Left cardiac atrium (tissue), 4 donors: Measurements from ENCODE around the gene HSPA6. TPM values are rescaled to one million over a fixed set of nuclear protein-coding genes. Genes with fewer than 3 reads are reported as not detected.
"Not testable (repeated sequence)": the region's sequence is repeated elsewhere in the genome, so short reads cannot be mapped to it uniquely, and the experiment has no call there.

ENCODE experiments used
- ATAC-seq, 2 donors: fragments of 200-7000 bp; cut with Tn5 transposase; one replicate each; pipeline ENCODE4 v1.9.1; 2020; ENCODE audit warnings: mild to moderate bottlenecking in 2 of 2, moderate library complexity in 2 of 2
- DNase-seq: peaks from one replicate; pipeline ENCODE4 v3.0.0-alpha.2; 2020
- intact Hi-C, 2 donors: fragments of 100-400 bp; cut with DNase I; formaldehyde crosslinking; loops; one replicate each; pipeline versions ENCODE4 v1.14.1 to v1.15.1; 2022 to 2023
- total RNA-seq, 2 donors: library from RNA; stranded (reverse); fragmentation: NEBNext Ultra II Directional; extraction: Animal tissue kit (Norgen Biotek cat#: 25700); gene quantifications; one replicate each; pipeline ENCODE4 v1.2.1, GENCODE V29; 2021
- donor health status: DM: no; HTN: yes; CAD: no.
- donor health status: DM: no; HTN: yes; CAD: no; lungs with severe emphysema.
- donor health status: DM: yes; HTN: yes; CAD: no.
- donor health status: Dilated cardiomyopathy.

HSPA6 gene
- total RNA-seq, 2 donors from 2014 or later: 2.8 to 3.2 TPM

GRCh38 chr1:161530158-161530557 lies 5.8 kb downstream of the HSPA6 start:
- intact Hi-C loops: not testable (repeated sequence)
- peak; percentile 65 for DNase-seq
- peak; percentile 78 to 87 for ATAC-seq

GRCh38 chr1:161530671-161531641 lies 6.6 kb downstream of the HSPA6 start:
- intact Hi-C loops: not testable (repeated sequence)
- DNase-seq: peak; percentile 83
- ATAC-seq: peak; percentile 86 to 91

GRCh38 chr1:161531986-161532643 lies 7.8 kb downstream of the HSPA6 start:
- intact Hi-C loops: no loop called here
- ATAC-seq (no peak), DNase-seq (no peak)

GRCh38 chr1:161532644-161533567 lies 8.6 kb downstream of the HSPA6 start:
- DNase-seq, intact Hi-C loops: not testable (repeated sequence)
- ATAC-seq: peak; percentile 3 to 12

GRCh38 chr1:161537068-161537669 lies 12.8 kb downstream of the HSPA6 start:
- ATAC-seq, DNase-seq: not testable (repeated sequence)

GRCh38 chr1:161538925-161539479 lies 14.7 kb downstream of the HSPA6 start:
- ATAC-seq, intact Hi-C loops, DNase-seq: not testable (repeated sequence)

More at GRCh38 chr1:161537068-161537669, 12.8 kb downstream of the HSPA6 start:
- intact Hi-C loops: not testable (repeated sequence)

GRCh38 chr1:161539731-161540569 lies 15.6 kb downstream of the HSPA6 start:
- ATAC-seq: peak; percentile 67 to 85
- intact Hi-C loops: not testable (repeated sequence)
- peak; percentile 78 for DNase-seq

- ATAC-seq: peak; percentile 3 to 23
- intact Hi-C loops, DNase-seq: not testable (repeated sequence)
These were observed 16.2 kb downstream of the HSPA6 start for GRCh38 chr1:161540570-161540960.

- ATAC-seq: peak in 1 of 2 donors; percentile 51
- DNase-seq, intact Hi-C loops: not testable (repeated sequence)
These were observed 17.8 kb downstream of the HSPA6 start for GRCh38 chr1:161542091-161542559.

GRCh38 chr1:161543125-161543524 lies 18.8 kb downstream of the HSPA6 start:
- DNase-seq, intact Hi-C loops, ATAC-seq: not testable (repeated sequence)

GRCh38 chr1:161545005-161545731 lies 20.8 kb downstream of the HSPA6 start:
- DNase-seq, intact Hi-C loops, ATAC-seq: not testable (repeated sequence)

- DNase-seq, intact Hi-C loops: not testable (repeated sequence)
- ATAC-seq: peak in 1 of 2 donors; percentile 10
These were observed 23.8 kb downstream of the HSPA6 start for GRCh38 chr1:161547995-161548741.

- peak; percentile 47 to 80 for ATAC-seq
- intact Hi-C loops, DNase-seq: not testable (repeated sequence)
These were observed 24.5 kb downstream of the HSPA6 start for GRCh38 chr1:161548749-161549406.

GRCh38 chr1:161549652-161550051 lies 25.3 kb downstream of the HSPA6 start, which contains the start of gene FCGR3A:
Gene FCGR3A (minus strand): TSS chr1:161549818. CDS start chr1:161549736, 82 bp downstream.
- no peak for DNase-seq
- intact Hi-C loops: no loop called here
- ATAC-seq: peak in 1 of 2 donors; percentile 55

- DNase-seq, intact Hi-C loops, ATAC-seq: not testable (repeated sequence)
These were observed 26.6 kb downstream of the HSPA6 start for GRCh38 chr1:161550942-161551341.
